Right lobe of liver (tissue), 4 donors: ENCODE results near the gene ISY1.

Experiments used
- CTCF ChIP-seq, 4 donors: fragments of 200-600 bp in 3 of 4; fragments of 450-650 bp in 1 of 4; IDR thresholded peaks; one replicate each; pipeline versions ENCODE4 v1.5.1 to v1.8.0; 2016 to 2022; ENCODE audit warnings: antibody characterized with exemption in 4 of 4, mild to moderate bottlenecking in 2 of 4
- POLR2A ChIP-seq: fragments of 450-650 bp; IDR thresholded peaks from one replicate; pipeline ENCODE4 v1.6.1; 2017; ENCODE audit warnings: antibody characterized with exemption, mild to moderate bottlenecking
- donor health status: DM: no; HTN: no; CAD: no.
- donor health status: DM: no; HTN: no; CAD: no.
- donor health status: DM: no; HTN: yes; CAD: no.

GRCh38 chr3:129085165-129085715 lies 75.6 kb downstream of the ISY1 start:
- TF ChIP-seq CTCF (IDR thresholded peaks at IDR 0.05) (no peak), POLR2A (no peak)
